ENCODE data around the gene COL24A1.

DNA sequence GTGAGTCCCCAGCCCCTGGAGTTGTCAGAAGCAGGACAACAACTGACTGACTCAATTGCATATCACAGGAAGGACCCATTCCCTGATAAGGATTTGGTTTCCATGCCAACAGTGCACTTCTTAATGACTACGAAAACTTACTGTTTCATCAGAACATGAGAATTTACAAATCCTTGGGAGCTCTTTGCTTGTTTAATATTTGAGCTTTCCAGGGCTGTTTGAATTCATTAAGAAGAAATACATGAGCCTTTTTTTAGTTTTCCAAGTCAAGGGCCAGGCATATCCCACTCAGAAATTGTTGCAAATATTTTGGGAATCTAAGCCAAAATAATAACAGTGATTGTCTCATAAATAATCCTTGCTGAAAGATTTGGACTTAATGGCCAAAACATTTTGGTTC is 27.2 kb upstream of the COL24A1 start:
- TF ChIP-seq, protein P1, sequence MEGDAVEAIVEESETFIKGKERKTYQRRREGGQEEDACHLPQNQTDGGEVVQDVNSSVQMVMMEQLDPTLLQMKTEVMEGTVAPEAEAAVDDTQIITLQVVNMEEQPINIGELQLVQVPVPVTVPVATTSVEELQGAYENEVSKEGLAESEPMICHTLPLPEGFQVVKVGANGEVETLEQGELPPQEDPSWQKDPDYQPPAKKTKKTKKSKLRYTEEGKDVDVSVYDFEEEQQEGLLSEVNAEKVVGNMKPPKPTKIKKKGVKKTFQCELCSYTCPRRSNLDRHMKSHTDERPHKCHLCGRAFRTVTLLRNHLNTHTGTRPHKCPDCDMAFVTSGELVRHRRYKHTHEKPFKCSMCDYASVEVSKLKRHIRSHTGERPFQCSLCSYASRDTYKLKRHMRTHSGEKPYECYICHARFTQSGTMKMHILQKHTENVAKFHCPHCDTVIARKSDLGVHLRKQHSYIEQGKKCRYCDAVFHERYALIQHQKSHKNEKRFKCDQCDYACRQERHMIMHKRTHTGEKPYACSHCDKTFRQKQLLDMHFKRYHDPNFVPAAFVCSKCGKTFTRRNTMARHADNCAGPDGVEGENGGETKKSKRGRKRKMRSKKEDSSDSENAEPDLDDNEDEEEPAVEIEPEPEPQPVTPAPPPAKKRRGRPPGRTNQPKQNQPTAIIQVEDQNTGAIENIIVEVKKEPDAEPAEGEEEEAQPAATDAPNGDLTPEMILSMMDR (IDR thresholded peaks at IDR 0.05) = no peak
- TF ChIP-seq EP300 (IDR thresholded peaks at IDR 0.05) (no peak), POLR2A (IDR thresholded peaks at IDR 0.05) (no peak), POLR2AphosphoS5 (IDR thresholded peaks at IDR 0.05) (no peak)

Measured in upper lobe of left lung (tissue), 4 donors.